GM12865 (cell line): ENCODE results near the gene SSBP4.

ENCODE experiments used
- DNase-seq: peaks from one replicate; pipeline ENCODE4 v3.0.0; 2010; ENCODE audit warnings: low read depth
- H3K4me3 ChIP-seq: 2 replicates; pipeline ENCODE4 v1.5.1; 2011; ENCODE audit warnings: mild to moderate bottlenecking, low read depth, low read length, control low read depth
- TF ChIP-seq, protein P1 (sequence below): IDR thresholded peaks from 2 replicates; pipeline ENCODE4 v1.5.1; 2011; ENCODE audit warnings: low read length, control low read depth, low read depth, inconsistent platforms; ENCODE audit not compliant: insufficient read depth; ENCODE audit errors: missing control alignments

The SSBP4 gene

DNA sequence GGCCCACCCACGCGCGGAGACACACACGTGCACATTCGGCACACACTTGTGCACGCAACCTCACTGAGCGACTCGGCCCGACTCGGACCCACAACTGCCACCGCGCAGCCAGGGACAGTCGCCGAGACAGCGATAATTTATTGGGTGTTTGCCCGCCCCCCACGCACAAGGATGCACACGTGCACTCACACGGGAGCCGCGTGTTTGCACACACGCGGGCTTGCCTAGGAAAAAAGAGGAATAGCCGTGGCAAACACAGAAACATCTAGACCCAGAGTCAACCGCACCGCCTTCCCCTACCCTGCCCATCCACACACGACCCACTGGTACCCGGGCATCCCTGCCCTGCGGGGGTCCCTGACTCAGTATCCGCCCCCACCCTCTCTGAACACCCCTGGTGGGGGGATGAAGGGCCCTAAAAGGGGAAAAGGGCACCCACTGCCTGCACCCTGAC is 1.1 kb upstream of the SSBP4 start:
- TF ChIP-seq, protein P1, sequence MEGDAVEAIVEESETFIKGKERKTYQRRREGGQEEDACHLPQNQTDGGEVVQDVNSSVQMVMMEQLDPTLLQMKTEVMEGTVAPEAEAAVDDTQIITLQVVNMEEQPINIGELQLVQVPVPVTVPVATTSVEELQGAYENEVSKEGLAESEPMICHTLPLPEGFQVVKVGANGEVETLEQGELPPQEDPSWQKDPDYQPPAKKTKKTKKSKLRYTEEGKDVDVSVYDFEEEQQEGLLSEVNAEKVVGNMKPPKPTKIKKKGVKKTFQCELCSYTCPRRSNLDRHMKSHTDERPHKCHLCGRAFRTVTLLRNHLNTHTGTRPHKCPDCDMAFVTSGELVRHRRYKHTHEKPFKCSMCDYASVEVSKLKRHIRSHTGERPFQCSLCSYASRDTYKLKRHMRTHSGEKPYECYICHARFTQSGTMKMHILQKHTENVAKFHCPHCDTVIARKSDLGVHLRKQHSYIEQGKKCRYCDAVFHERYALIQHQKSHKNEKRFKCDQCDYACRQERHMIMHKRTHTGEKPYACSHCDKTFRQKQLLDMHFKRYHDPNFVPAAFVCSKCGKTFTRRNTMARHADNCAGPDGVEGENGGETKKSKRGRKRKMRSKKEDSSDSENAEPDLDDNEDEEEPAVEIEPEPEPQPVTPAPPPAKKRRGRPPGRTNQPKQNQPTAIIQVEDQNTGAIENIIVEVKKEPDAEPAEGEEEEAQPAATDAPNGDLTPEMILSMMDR: no peak
- peak overlapping the region; percentile 58; the same call in 1 of the 2 replicates for H3K4me3 ChIP-seq
- peak; percentile 8 for DNase-seq

DNA sequence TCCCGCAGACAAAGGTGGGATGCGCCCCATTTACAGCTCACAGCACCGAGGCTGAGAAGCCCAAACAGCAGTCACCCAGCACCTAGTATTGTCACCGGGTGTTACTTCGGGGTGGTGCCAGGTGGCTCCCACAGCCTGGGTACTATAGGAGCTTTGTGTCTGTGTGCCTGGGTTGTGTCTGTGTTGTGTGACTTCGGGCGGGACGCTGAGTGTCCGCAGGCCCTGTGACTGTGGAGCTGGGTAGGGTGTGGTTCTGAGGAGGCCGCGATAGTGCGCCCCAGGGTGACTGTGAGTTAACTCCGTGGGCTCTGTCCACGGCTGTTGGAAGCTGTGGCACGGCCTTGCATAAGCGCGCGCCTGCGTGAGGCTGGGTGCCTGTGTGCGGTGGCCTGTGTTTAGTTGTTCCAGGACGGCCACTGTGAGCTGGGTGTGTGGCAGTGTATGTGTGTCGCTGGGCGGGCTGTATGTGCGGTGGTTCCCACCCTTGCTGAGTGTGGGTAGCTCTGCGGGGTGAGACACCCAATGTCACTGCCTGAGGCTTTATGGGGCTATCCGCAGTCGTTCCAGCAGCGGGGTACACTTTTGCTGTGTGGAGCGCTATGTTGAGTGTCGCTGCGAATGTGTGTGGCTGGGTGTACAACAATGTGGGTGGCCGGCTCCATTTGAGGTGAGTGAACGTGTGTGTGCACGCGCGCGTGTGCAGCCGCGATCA is 559 bp upstream of the SSBP4 start:
- DNase-seq: peak; percentile 19
- H3K4me3 ChIP-seq: peak overlapping the region; percentile 34
- TF ChIP-seq, protein P1: no peak

DNA sequence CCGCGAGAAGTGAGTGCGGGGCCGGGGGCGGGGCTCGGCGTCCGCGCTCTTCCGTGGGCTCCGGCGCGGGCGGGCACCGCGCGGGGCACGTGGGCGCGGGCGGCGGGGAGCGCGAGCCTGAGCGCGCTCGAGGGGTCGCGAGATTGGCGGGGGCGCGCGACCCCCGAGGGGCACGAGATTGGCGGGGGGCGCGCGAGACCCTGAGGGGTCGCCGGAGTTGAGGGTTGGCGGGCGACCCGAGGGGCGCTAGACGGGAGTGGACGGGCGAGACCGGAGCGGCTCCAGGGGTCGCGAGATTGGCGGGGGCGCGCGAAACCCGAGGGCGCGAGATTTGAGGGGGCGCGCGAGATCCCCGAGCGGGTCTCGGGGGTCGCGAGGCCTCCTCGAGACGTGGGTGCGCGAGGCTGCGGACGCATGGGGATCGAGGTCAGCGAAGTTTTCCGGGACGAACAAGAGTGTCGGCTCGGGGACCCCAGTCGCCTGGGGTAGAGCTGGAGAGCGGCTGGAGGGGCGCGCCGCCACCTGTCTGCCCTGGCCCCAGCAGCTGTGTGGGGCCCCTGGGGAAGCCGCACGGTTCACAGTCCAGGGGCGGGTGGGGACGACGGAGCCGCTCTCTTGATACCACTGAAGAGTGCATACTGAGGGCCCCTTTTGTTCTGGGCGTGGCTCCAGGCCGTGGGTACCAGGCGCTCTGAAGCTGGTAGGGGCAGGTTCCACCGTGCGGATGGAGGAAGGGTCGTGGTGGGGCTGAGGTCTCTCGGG is 682 bp downstream of the SSBP4 start:
- H3K4me3 ChIP-seq: peak overlapping the region; percentile 65
- DNase-seq: peak; percentile 55
- TF ChIP-seq, protein P1: no peak

DNA sequence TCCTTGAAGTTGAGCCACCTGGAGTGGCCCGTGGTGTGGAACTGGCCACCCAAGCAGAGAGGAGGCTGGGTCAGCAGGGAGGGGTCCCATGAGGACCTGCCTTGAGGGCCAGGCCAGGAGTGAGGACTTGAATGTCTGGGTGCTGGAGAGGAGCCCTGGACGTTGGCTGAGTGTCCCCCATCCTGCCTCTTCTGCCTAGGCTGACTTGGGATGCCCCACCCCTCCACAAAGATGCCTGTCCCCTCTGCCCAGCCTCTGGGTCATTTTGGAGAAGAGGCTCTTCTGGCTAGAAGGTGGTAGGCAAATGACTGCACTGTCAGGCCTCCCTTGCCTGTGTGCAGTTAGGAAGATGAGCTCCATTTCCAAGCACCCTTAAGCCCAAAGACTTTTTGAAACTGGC is 1.7 kb downstream of the SSBP4 start:
- H3K4me3 ChIP-seq: peak overlapping the region; percentile 65
- TF ChIP-seq, protein P1: no peak
- no peak for DNase-seq

DNA sequence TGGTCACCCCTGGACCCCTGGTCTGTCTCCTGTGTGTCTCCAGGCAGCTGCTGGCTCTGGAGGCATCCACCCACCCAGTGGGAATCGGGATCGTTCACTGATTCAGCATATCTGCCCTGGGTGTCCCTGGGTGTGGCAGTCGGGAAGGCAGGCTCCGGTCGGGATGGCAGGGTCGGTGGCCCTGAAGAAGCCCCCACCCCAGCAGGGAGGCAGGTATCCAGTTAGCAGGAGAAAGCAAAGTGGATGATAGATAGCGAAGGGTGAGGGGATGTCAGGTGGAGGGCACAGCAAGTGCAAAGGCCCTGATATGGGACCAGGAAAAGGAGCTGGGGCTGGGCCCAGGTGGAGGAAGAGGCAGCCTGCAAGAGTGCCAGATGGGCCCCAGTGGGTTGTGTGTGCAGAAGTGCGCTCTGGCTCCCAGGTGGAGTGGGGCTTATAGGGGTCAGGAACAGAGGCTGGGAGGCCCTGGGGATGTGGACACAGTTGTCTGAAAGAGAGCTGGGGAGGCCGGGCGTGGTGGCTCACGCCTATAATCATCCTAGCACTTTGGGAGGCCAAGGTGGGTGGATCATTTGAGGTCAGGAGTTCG is 2.3 kb downstream of the SSBP4 start:
- H3K4me3 ChIP-seq: no peak overlapping the region
- TF ChIP-seq, protein P1: no peak
- no peak for DNase-seq

DNA sequence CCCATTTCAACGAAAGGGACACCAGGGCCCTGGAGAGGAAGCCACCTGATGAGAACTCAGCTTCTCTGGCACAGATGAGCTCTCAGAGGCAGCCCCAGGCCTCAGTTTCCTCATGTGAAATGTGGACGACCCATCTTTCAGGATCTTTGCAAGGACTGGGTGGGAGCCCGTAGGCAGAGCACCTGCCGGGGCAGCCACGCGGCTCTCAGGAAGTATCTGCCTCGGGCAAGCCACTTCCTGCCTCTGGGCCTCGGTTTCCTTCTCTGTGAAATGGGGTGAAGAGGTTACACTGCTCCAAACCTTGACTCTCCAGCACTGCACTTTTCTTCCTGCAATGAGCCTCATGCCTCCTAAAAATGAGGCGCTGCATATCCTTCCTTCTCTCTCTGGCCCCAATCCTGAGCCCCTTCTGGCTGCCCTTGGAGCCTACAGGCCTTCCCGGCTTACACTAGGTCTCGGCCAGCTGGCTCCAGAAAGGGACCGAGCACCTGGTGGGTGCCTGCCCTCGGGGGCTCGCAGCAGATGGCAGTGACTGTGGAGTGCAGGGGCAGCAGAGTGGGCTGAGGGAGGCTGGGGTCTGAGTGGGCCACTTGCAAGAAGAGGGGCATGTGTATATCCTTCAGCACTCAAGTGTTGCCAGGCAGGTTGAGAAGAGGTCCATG is 3.5 kb downstream of the SSBP4 start:
- peak; percentile 55 for DNase-seq
- peak overlapping the region; percentile 4; the same call in 1 of the 2 replicates for H3K4me3 ChIP-seq

More for the DNA sequence above, 3.5 kb downstream of the SSBP4 start:
- TF ChIP-seq, protein P1: no peak
